Neural cell (in vitro differentiated cells): Measurements from ENCODE around the gene SLC13A1. TPM values are rescaled to one million over a fixed set of nuclear protein-coding genes. Genes with fewer than 3 reads are reported as not detected.
"Not testable (repeated sequence)": the region's sequence is repeated elsewhere in the genome, so short reads cannot be mapped to it uniquely, and the experiment has no call there.

ENCODE experiments used
- H2AFZ ChIP-seq: fragments of 200-600, 300-800 bp; sonication (generic), shearing (Covaris generic); 2 replicates; pipeline ENCODE4 v1.6.0; 2014; ENCODE audit warnings: low read depth, mild to moderate bottlenecking, antibody characterized with exemption, low read length, moderate library complexity
- H3F3A ChIP-seq: fragments of 200-600 bp; shearing (Covaris generic); 2 replicates; pipeline ENCODE4 v1.6.1; 2016; ENCODE audit warnings: mild to moderate bottlenecking, moderate library complexity, mixed read lengths, antibody characterized with exemption, low read length; ENCODE audit not compliant: insufficient read depth, poor library complexity, severe bottlenecking
- H3K27ac ChIP-seq: fragments of 200-600, 300-800 bp; sonication (generic), shearing (Covaris generic); 2 replicates; pipeline ENCODE4 v1.5.1; 2014; ENCODE audit warnings: mild to moderate bottlenecking, low read length, moderate library complexity
- H3K27me3 ChIP-seq: fragments of 300-800, 200-600 bp; sonication (generic), shearing (Covaris generic); 2 replicates; pipeline ENCODE4 v1.6.0; 2014; ENCODE audit warnings: mild to moderate bottlenecking, low read depth, low read length, moderate library complexity; ENCODE audit not compliant: insufficient read depth
- H3K36me3 ChIP-seq: fragments of 300-800, 200-600 bp; sonication (generic), shearing (Covaris generic); 2 replicates; pipeline ENCODE4 v1.5.1; 2014; ENCODE audit warnings: mild to moderate bottlenecking, antibody characterized with exemption, low read length, moderate library complexity; ENCODE audit not compliant: insufficient read depth
- H3K4me2 ChIP-seq: fragments of 300-800, 200-600 bp; sonication (generic), shearing (Covaris generic); 2 replicates; pipeline ENCODE4 v1.6.0; 2014; ENCODE audit warnings: mild to moderate bottlenecking, low read length
- H3K4me3 ChIP-seq: fragments of 300-800, 200-600 bp; sonication (generic), shearing (Covaris generic); 2 replicates; pipeline ENCODE4 v1.5.1; 2014; ENCODE audit warnings: mild to moderate bottlenecking, low read length, moderate library complexity
- H3K79me2 ChIP-seq: fragments of 200-600 bp; shearing (Covaris generic); replicated peaks from 2 replicates; pipeline ENCODE4 v1.6.0; 2014; ENCODE audit warnings: mild to moderate bottlenecking, low read length, moderate library complexity; ENCODE audit not compliant: insufficient read depth
- H3K9ac ChIP-seq: fragments of 300-800, 200-600 bp; sonication (generic), shearing (Covaris generic); 2 replicates; pipeline ENCODE4 v1.6.1; 2016; ENCODE audit warnings: mild to moderate bottlenecking, low read length, mixed read lengths
- H3K9me2 ChIP-seq: fragments of 200-600 bp; shearing (Covaris generic); 2 replicates; pipeline ENCODE4 v1.6.1; 2016; ENCODE audit warnings: mild to moderate bottlenecking, low read length, mixed read lengths; ENCODE audit not compliant: insufficient read depth
- H3K9me3 ChIP-seq: fragments of 200-600, 300-800 bp; sonication (generic), shearing (Covaris generic); 2 replicates; pipeline ENCODE4 v1.6.1; 2016; ENCODE audit warnings: mild to moderate bottlenecking, mixed run types, low read length, moderate library complexity, mixed read lengths
- H4K20me1 ChIP-seq: fragments of 200-600 bp; shearing (Covaris generic); 2 replicates; pipeline ENCODE4 v1.6.1; 2016; ENCODE audit warnings: mild to moderate bottlenecking, mixed run types; ENCODE audit not compliant: insufficient read depth
- CTCF ChIP-seq: fragments of 450-650 bp; IDR thresholded peaks from 2 replicates; pipeline ENCODE4 v1.5.1; 2014; ENCODE audit warnings: antibody characterized with exemption, mild to moderate bottlenecking, moderate library complexity; ENCODE audit not compliant: poor library complexity, severe bottlenecking
- EP300 ChIP-seq: fragments of 450-650 bp; conservative IDR thresholded peaks from 2 replicates; pipeline ENCODE4 v1.6.1; 2014; ENCODE audit warnings: antibody characterized with exemption, mild to moderate bottlenecking, moderate library complexity; ENCODE audit not compliant: poor library complexity, severe bottlenecking
- EZH2 ChIP-seq: fragments of 200-600, 300-800 bp; shearing (Covaris generic), sonication (generic); IDR thresholded peaks from 2 replicates; pipeline ENCODE4 v1.6.1; 2014; ENCODE audit warnings: antibody characterized with exemption, low read length, borderline replicate concordance, mild to moderate bottlenecking; ENCODE audit not compliant: insufficient read depth, poor library complexity, severe bottlenecking
- MXI1 ChIP-seq: fragments of 450-650 bp; conservative IDR thresholded peaks from 2 replicates; pipeline ENCODE4 v1.6.1; 2014; ENCODE audit warnings: antibody characterized with exemption, mild to moderate bottlenecking; ENCODE audit not compliant: poor library complexity, severe bottlenecking
- POLR2AphosphoS5 ChIP-seq: IDR thresholded peaks from 2 replicates; pipeline ENCODE4 v1.6.1; 2012
- RAD21 ChIP-seq: fragments of 450-650 bp; conservative IDR thresholded peaks from 2 replicates; pipeline ENCODE4 v1.6.1; 2014; ENCODE audit warnings: antibody characterized with exemption, mild to moderate bottlenecking, moderate library complexity
- REST ChIP-seq: IDR thresholded peaks from 2 replicates; pipeline ENCODE4 v1.6.1; 2012; ENCODE audit warnings: borderline replicate concordance
- SMC3 ChIP-seq: fragments of 450-650 bp; conservative IDR thresholded peaks from 2 replicates; pipeline ENCODE4 v1.6.1; 2014; ENCODE audit warnings: antibody characterized with exemption, mild to moderate bottlenecking, moderate library complexity; ENCODE audit not compliant: poor library complexity
- TAF1 ChIP-seq: IDR thresholded peaks from 2 replicates; pipeline ENCODE4 v1.6.1; 2012; ENCODE audit warnings: low read depth
- polyA plus RNA-seq: library from polyadenylated mRNA; depleted of rRNA; stranded (reverse); fragments of >200 nt; gene quantifications from 2 replicates; pipeline ENCODE4 v1.2.3, GENCODE V29; 2014

Gene SLC13A1
- polyA plus RNA-seq, 1 donor from 2014 or later = not detected

- H3F3A ChIP-seq = no peaks in the 10 kb centered on the region
- no peak overlapping the region for H3K9ac ChIP-seq
- no peak overlapping the region for H3K27ac ChIP-seq
- no peak overlapping the region for H2AFZ ChIP-seq
- H3K4me2 ChIP-seq = no peak overlapping the region
- H3K4me3 ChIP-seq = no peak overlapping the region
- H3K27me3 ChIP-seq = no peaks in the 10 kb centered on the region
- H3K79me2 ChIP-seq = no peaks in the 10 kb centered on the region
- TF ChIP-seq SMC3 = no peak
- no peak for TF ChIP-seq MXI1
- TF ChIP-seq RAD21 = no peak
- TF ChIP-seq POLR2AphosphoS5 = no peak
- TF ChIP-seq EZH2 = no peak
- no peaks in the 10 kb centered on the region for H4K20me1 ChIP-seq
- no peaks in the 10 kb centered on the region for H3K36me3 ChIP-seq
- H3K9me2 ChIP-seq = no peaks in the 10 kb centered on the region
- no peaks in the 10 kb centered on the region for H3K9me3 ChIP-seq
Observed at GRCh38 chr7:123230147-123230546, 30.4 kb upstream of the SLC13A1 start.

GRCh38 chr7:123229426-123229825, 29.7 kb upstream of the SLC13A1 start:
- no peak overlapping the region for H3K4me2 ChIP-seq
- H4K20me1 ChIP-seq = no peaks in the 10 kb centered on the region
- no peaks in the 10 kb centered on the region for H3K9me3 ChIP-seq
- H3K9me2 ChIP-seq = no peaks in the 10 kb centered on the region
- TF ChIP-seq EZH2 (no peak), SMC3 (no peak), CTCF (no peak), EP300 (no peak), TAF1 (no peak)
- H3K9ac ChIP-seq = no peak overlapping the region
- H3K79me2 ChIP-seq = no peaks in the 10 kb centered on the region
- H3K36me3 ChIP-seq = no peaks in the 10 kb centered on the region
- H3K4me3 ChIP-seq = no peak overlapping the region
- no peaks in the 10 kb centered on the region for H3K27me3 ChIP-seq
- no peak overlapping the region for H2AFZ ChIP-seq
- no peaks in the 10 kb centered on the region for H3F3A ChIP-seq
- no peak overlapping the region for H3K27ac ChIP-seq

- not testable (repeated sequence) for H3K79me2 ChIP-seq, H3K4me3 ChIP-seq, H3K9me3 ChIP-seq
Observed at GRCh38 chr7:123227666-123228065, 27.9 kb upstream of the SLC13A1 start.

GRCh38 chr7:123220396-123220795, 20.6 kb upstream of the SLC13A1 start:
- H4K20me1 ChIP-seq = no peaks in the 10 kb centered on the region
- H3F3A ChIP-seq = no peaks in the 10 kb centered on the region
- H3K27ac ChIP-seq = no peak overlapping the region
- H2AFZ ChIP-seq = no peak overlapping the region
- no peak overlapping the region for H3K4me2 ChIP-seq
- TF ChIP-seq TAF1 (no peak), REST (no peak), MXI1 (no peak), RAD21 (no peak), POLR2AphosphoS5 (no peak), SMC3 (no peak), CTCF (no peak), EZH2 (no peak), EP300 (no peak)
- no peak overlapping the region for H3K9ac ChIP-seq
- no peaks in the 10 kb centered on the region for H3K36me3 ChIP-seq
- H3K9me2 ChIP-seq = no peaks in the 10 kb centered on the region
- H3K79me2 ChIP-seq = no peaks in the 10 kb centered on the region
- no peak overlapping the region for H3K4me3 ChIP-seq
- H3K27me3 ChIP-seq = no peaks in the 10 kb centered on the region
- no peaks in the 10 kb centered on the region for H3K9me3 ChIP-seq

More at GRCh38 chr7:123227666-123228065, 27.9 kb upstream of the SLC13A1 start:
- H2AFZ ChIP-seq, H3K9me2 ChIP-seq, H3K4me2 ChIP-seq, H3F3A ChIP-seq, H3K27ac ChIP-seq, H3K9ac ChIP-seq, H4K20me1 ChIP-seq, H3K36me3 ChIP-seq, H3K27me3 ChIP-seq: not testable (repeated sequence)
